ENCODE measurements around the gene NME7. TPM values are rescaled to one million over a fixed set of nuclear protein-coding genes. Genes with fewer than 3 reads are reported as not detected.

Gene NME7
- total and polyA plus RNA-seq, 10 donors, result 4.0 to 22.0 (median 9.7) TPM

- TF ChIP-seq POLR2A (IDR thresholded peaks at IDR 0.05) (no peak), POLR2AphosphoS5 (IDR thresholded peaks at IDR 0.05) (no peak), CTCF (IDR thresholded peaks at IDR 0.05 in 8 of 11, conservative IDR thresholded peaks at IDR 0.05 in 3 of 11) (no peak)
Measured at GRCh38 chr1:169318536-169319244, 48.9 kb downstream of the NME7 start.

GRCh38 chr1:169316556-169316955 is 51.0 kb downstream of the NME7 start:
- no peaks in the 10 kb centered on the region for H3K27me3 ChIP-seq (replicated peaks in 1 of 7)
- H3K4me3 ChIP-seq, result no peak overlapping the region
- H3K36me3 ChIP-seq, result peaks cover 0 to 4% (median 0%) of the 10 kb centered on the region in 6 donors
- no peaks in the 10 kb centered on the region for H3K9me3 ChIP-seq
- no peak overlapping the region for H3K27ac ChIP-seq
- TF ChIP-seq CTCF (IDR thresholded peaks at IDR 0.05 in 8 of 11, conservative IDR thresholded peaks at IDR 0.05 in 3 of 11), result no peak
- TF ChIP-seq POLR2A (IDR thresholded peaks at IDR 0.05), result no peak
- no peak for TF ChIP-seq POLR2AphosphoS5 (IDR thresholded peaks at IDR 0.05)
- no peaks in the 10 kb centered on the region for H3K4me1 ChIP-seq
- DNase-seq, result no peak
- intact Hi-C loops (cut with DNase I; ENCODE audit: low total_unique reads), result no loop called here

More at GRCh38 chr1:169318536-169319244, 48.9 kb downstream of the NME7 start:
- Histone ChIP-seq H3K9me3 (no peaks in the 10 kb centered on the region), H3K27ac (no peak overlapping the region), H3K36me3 (peaks cover 0 to 10% (median 0%) of the 10 kb centered on the region in 6 donors), H3K27me3 (replicated peaks in 1 of 7) (no peaks in the 10 kb centered on the region), H3K4me1 (no peaks in the 10 kb centered on the region), H3K4me3 (no peak overlapping the region)
- intact Hi-C loops (cut with DNase I; ENCODE audit: low total_unique reads), result no loop called here
- 88 to 99% (median 94%) methylated on average over 3 of the region's 3 CpGs for WGBS, 5 donors
- DNase-seq, result no peak

GRCh38 chr1:169312084-169312954 is 55.3 kb downstream of the NME7 start:
- TF ChIP-seq CTCF (IDR thresholded peaks at IDR 0.05 in 8 of 11, conservative IDR thresholded peaks at IDR 0.05 in 3 of 11), result no peak
- TF ChIP-seq POLR2AphosphoS5 (IDR thresholded peaks at IDR 0.05), result no peak
- no peak for TF ChIP-seq POLR2A (IDR thresholded peaks at IDR 0.05)
- peaks cover 0 to 6% (median 0%) of the 10 kb centered on the region in 6 donors for H3K4me1 ChIP-seq
- peaks cover 0 to 9% (median 0%) of the 10 kb centered on the region in 6 donors for H3K36me3 ChIP-seq
- no peaks in the 10 kb centered on the region for H3K27me3 ChIP-seq (replicated peaks in 1 of 7)
- no peak overlapping the region for H3K4me3 ChIP-seq
- no peaks in the 10 kb centered on the region for H3K9me3 ChIP-seq
- 67 to 81% (median 71%) methylated on average over 5 of the region's 5 CpGs for WGBS, 5 donors
- no peak overlapping the region for H3K27ac ChIP-seq
- intact Hi-C loops (cut with DNase I; ENCODE audit: low total_unique reads), result no loop called here
- DNase-seq, result no peak
